HG02798 (cell line): ENCODE measurements around the gene RFNG.

Source experiments
- ATAC-seq: cut with Tn5 transposase; IDR thresholded peaks from one replicate; pipeline ENCODE4 v1.9.1; 2021; ENCODE audit warnings: mild to moderate bottlenecking; ENCODE audit not compliant: unreplicated experiment, poor library complexity

The RFNG gene

GRCh38 chr17:82017612-82018151 is 33.9 kb downstream of the RFNG start:
- no peak for ATAC-seq

DNA sequence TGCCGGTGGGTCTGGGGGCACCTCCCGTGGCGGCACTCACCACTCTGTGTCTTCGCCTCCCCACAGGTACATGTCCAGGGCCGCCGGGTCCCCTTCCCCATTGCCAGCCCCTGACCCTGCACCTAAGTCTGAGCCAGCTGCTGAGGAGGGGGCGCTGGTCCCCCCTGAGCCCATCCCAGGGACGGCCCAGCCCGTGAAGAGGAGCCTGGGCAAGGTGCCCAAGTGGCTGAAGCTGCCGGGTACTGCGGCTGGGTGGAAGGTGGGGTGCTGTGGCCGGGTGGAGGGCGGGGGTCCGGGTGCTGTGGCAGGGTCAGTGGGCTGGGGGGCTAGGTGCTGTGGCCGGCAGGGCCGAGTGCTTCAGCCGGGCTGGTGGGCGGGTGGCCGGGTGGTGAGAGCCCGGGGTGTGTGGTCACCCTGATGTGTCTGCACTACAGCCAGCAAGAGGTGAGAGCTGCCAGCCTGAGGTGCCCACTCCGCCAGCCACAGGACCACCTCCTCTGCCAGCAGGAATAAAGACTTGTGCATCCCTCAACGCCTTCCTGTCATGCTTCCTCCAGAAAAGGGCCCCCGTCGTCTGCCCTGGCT is 34.6 kb downstream of the RFNG start:
- ATAC-seq = no peak

GRCh38 chr17:82016061-82016874 is 35.3 kb downstream of the RFNG start:
- ATAC-seq = no peak

DNA sequence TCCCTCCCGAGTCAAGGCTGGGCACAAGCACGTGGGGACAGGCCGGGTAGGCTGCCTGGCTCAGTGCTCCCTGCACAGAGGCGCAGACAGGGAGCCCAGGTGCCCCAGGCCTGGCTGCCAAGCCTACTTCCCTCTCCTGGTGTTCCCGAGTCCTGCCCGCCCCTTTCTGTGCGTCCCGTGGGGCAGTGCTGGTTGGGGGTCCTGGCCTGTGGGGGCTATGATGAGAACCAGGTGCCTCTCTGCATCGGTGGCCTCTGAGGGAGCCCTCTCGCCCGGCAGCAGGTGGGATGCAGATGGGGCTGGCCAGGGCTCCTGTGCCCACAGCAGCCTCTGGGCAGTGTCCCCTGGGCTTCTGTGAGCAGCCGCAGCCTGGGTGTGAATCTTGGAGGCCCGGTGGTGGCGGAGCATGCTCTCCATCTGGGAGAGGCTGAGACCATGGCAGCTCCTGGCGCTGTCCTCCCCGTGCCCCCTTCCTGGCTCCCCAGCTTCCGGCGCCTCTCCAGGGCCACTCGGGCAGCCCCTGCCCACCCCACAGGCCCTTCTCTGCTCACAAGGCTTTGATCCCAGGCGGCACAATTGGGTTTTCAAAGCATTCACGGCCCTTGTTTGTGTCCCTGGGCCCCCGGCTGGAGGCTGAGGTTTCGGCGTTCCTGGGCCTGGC is 36.2 kb downstream of the RFNG start:
- no peak for ATAC-seq

- no peak for ATAC-seq
Measured at GRCh38 chr17:82014971-82015310, 36.7 kb downstream of the RFNG start.

- ATAC-seq = no peak
Measured at GRCh38 chr17:82014432-82014831, 37.2 kb downstream of the RFNG start.

- ATAC-seq = no peak
Measured at GRCh38 chr17:82013772-82014321, 37.8 kb downstream of the RFNG start.

DNA sequence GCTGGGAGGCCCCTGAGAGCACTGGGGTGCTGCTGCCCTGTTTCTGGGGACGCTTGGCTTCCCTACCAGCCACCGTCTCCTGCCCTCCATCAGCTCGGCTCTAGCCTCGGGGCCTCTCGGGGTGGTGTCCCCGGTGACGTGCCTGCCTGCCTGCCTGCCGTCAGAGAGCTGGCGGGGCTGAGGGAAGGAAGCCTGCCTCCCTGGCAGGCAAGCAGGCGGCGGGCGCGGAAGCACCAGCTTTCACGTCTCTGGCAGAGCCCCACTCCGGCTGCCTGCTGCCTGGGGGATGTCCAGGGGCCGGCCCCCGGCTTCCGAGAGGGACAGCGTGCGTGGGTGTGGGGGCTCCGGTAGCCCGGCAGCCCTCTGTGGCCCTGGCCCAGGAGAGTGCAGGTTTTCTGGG is 38.3 kb downstream of the RFNG start:
- no peak for ATAC-seq

GRCh38 chr17:82012640-82013295 is 38.8 kb downstream of the RFNG start:
- no peak for ATAC-seq

DNA sequence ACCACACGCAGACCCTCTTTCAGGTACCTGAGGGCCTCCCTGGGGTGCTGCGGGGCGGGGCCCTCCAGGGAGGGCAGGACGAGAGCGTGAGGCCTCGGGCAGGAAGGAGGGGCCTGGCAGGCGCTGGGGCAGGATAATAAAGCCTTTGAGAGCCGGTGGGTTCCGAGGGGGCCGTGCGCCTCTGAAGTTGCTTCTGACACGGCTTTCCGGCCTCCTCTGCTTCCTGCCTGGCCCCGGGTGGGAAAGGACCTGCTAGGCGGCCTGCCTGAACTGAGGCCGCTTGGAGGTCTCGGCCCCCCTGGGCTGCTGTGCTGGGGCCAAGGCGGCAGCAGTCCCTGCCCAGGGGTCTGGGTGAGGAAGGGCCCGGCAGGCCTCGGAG is 39.4 kb downstream of the RFNG start:
- no peak for ATAC-seq

DNA sequence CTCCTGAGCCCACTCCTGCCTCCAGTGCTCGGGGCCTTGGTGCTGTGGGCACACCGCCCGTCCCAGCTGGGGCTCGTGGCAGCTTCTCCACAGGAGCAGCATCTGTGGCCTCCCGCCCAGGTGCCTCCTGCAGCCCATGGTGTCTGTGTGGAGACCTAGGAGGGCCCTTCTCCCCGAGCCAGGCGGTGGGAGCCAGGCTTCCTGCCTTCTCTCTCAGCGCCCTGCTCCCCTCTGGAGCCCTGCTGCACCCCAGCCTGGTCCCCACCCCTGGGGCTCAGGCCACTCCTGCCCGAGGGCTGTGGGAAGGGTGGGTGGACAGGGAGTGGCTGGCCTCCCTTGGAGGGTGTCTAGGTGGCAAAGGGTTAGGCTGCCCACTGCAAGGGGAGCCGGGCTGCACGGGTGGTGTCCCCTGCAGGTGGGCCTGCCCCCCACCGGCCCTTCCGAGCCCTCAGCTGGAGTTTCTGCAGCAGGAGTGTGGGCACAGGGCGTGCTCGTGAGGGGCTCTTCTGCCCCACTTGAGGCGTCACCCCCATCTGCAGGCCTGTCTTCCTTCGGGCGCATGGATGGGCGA is 39.9 kb downstream of the RFNG start:
- ATAC-seq = no peak

DNA sequence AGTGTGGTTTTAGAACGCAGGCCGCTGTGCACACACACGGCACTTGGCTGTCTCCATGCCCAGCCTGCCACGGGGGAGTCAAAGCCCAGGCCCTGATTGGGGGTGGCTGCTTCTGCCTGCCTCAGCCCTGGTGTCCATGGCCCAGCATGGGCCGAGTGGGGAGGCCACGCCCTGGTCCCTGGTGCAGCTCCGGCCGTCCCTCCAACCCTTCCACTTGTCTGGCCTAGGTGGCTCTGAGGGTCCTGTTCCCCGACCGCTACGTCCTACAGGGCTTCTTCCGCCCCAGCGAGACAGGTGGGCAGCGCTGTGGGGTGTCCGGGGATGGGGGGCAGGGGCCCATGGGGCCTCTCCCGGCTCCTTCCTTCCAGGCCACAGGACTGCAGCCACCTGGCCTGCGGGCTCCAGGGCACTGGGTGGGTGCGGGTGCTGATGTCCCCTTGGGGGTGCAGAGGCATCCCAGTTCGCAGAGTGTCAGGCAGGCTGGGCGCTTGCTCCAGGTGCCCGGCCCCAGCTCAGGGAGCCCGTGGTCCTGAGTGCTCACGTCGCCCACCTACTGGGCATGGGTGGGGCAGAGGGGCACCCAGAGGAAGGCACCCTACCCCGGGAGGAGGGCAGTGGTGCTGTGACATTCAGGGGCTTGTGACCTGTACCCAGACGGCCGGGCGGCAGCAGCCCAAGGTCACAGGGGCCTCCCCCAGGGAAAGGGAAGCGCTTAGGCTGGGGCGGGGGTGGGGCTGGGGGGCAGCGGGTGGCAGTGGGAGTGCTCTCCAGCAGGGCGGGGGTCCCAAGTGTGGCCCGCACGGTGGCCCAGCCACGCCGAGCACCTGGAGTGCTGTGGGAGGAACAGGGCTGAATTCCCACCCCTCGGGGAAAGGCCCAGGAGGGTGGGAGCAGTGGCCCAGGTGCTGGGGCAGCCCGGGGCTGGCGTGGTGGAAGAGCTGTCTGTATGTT is 40.8 kb downstream of the RFNG start:
- ATAC-seq = no peak

DNA sequence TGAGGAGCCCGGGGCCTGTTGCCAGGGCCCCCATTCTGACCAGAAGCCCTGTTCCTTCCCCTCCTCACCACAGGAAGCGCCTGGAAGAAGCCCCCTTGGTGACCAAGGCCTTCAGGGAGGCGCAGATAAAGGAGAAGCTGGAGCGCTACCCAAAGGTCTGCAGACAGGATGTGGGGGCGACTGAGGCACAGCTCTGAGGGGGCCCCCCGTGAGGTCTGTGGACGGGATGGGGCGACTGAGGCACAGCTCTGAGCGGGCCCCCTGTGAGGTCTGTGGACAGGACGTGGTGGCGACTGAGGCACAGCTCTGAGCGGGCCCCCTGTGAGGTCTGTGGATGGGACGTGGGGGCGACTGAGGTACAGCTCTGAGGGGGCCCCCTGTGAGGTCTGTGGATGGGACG is 42.2 kb downstream of the RFNG start:
- ATAC-seq = no peak

- no peak for ATAC-seq
Measured at GRCh38 chr17:82008941-82009405, 42.6 kb downstream of the RFNG start.

DNA sequence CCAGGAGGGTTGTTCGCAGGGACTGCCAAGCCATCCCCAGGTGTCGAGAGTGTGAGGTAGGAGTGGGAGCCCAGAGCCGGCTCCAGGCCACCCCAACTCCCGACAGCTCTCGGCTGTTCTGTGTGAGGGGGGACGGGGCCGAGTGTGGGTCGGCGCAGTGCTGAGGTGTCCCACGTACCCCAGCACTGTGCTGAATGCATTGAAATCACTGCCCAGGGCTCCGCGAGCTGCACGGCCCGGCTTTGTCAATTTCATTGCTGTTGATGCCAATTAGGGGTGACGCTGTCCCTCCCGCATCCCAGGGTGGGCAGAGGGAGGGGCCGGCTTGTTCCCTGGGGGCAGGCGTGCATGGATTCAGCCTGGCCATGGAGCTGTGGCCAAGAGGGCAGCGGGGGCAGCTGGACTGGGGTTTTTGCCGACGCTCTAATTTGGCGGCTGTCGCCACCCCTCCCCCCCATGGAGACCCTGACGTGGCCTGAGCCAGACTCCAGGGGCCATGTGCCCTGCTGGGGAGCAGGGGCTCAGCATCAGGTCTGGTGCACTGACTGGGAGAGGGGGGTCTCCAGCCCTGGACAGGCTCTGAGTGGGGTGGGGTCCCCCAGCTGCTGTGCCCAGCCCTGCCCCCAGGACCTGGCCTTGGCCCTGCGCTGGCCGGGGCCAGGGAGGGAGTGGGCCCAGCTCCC is 43.2 kb downstream of the RFNG start:
- no peak for ATAC-seq

DNA sequence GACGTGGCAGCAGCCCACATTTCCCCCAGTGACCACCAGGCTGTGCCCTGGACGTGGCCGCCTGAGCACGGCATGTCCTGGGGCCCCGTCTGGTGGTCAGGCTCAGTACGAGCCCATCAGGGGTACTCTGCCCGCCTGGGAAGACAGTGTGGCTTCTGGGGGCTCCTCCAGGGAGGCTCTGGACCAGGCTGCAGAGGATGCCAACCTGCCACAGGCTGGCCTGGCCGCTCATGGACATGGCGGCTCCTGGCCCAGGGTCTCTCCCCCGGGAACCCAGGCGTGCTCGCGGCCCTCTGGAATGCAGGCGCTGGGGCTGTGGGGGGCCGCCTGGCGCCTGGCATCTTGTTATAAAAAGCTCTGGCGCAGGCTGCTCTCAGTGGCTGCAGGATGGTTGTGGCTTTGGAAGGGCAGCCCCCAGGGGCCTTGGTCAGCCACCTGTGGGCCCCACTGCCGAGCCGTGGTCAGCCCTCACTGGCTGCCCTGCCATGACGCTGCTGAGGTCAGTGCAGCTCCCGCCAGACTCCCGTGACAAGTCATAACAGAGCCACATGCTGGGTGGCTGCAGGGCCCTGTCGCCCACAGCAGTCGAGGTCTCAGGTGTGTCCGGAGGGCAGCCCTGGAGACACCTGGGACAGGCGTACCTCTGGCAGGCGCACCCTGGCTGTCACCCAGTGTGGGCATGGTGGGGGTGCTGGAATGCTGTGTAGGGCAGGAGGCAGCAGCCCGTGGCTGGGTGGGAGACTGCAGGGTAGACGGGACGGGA is 43.9 kb downstream of the RFNG start:
- ATAC-seq = no peak

GRCh38 chr17:82007228-82007494 is 44.5 kb downstream of the RFNG start:
- ATAC-seq = no peak
